Fibroblast of lung (primary cell): ENCODE results near the gene ITGAE. TPM values are rescaled to one million over a fixed set of nuclear protein-coding genes. Genes with fewer than 3 reads are reported as not detected.

Experiments
- DNase-seq, 2 donors: peaks; one replicate each; pipeline versions ENCODE4 v3.0.0 to v3.0.0-alpha.2; 2010; ENCODE audit warnings: low read depth in 2 of 2
- H2AFZ ChIP-seq: 2 replicates; pipeline ENCODE4 v1.5.1; 2012; ENCODE audit warnings: low read length, control low read depth, inconsistent platforms
- H3K27ac ChIP-seq: 2 replicates; pipeline ENCODE4 v1.5.1; 2011; ENCODE audit warnings: low read length, control low read depth; ENCODE audit not compliant: insufficient read depth
- H3K27me3 ChIP-seq: 2 replicates; pipeline ENCODE4 v1.5.1; 2011; ENCODE audit warnings: mild to moderate bottlenecking, low read length; ENCODE audit not compliant: control insufficient read depth, insufficient read depth
- H3K36me3 ChIP-seq: 2 replicates; pipeline ENCODE4 v1.5.1; 2011; ENCODE audit warnings: low read length; ENCODE audit not compliant: control insufficient read depth, insufficient read depth
- H3K4me1 ChIP-seq: 2 replicates; pipeline ENCODE4 v1.5.1; 2011; ENCODE audit warnings: low read length; ENCODE audit not compliant: control insufficient read depth, insufficient read depth; ENCODE audit errors: extremely low read depth
- H3K4me2 ChIP-seq: 2 replicates; pipeline ENCODE4 v1.5.1; 2011; ENCODE audit warnings: low read length, control low read depth; ENCODE audit not compliant: insufficient read depth; ENCODE audit errors: extremely low read depth
- H3K4me3 ChIP-seq, 4 experiments: fragments of 200-600 bp in 1 of 4; sonication (generic) in 1 of 4; replicated peaks in 1 of 4; 2 replicates each; pipeline ENCODE4 v1.5.1; 2011 to 2016; ENCODE audit warnings: low read length in 4 of 4, low read depth in 3 of 4, mild to moderate bottlenecking in 3 of 4, control low read depth in 2 of 4, inconsistent platforms in 1 of 4, mixed read lengths in 1 of 4; ENCODE audit not compliant: insufficient read depth in 1 of 4; ENCODE audit errors: control extremely low read depth in 1 of 4
- H3K79me2 ChIP-seq: 2 replicates; pipeline ENCODE4 v1.5.1; 2012; ENCODE audit warnings: mild to moderate bottlenecking, low read length, inconsistent platforms; ENCODE audit not compliant: control insufficient read depth, insufficient read depth
- H3K9ac ChIP-seq: 2 replicates; pipeline ENCODE4 v1.5.1; 2011; ENCODE audit warnings: mild to moderate bottlenecking, low read length, control low read depth; ENCODE audit not compliant: insufficient read depth
- H3K9me3 ChIP-seq: 2 replicates; pipeline ENCODE4 v1.5.1; 2012; ENCODE audit warnings: low read depth, low read length; ENCODE audit not compliant: control insufficient read depth, insufficient read depth
- H4K20me1 ChIP-seq: 2 replicates; pipeline ENCODE4 v1.5.1; 2011; ENCODE audit warnings: low read length; ENCODE audit not compliant: control insufficient read depth, insufficient read depth; ENCODE audit errors: extremely low read depth
- CTCF ChIP-seq, 2 donors: IDR thresholded peaks in 1 of 2; conservative IDR thresholded peaks in 1 of 2; 1 replicate in 1 of 2; 2 replicates in 1 of 2; pipeline ENCODE4 v1.5.1; 2011 to 2012; ENCODE audit warnings: low read length in 2 of 2, control low read depth in 1 of 2, inconsistent platforms in 1 of 2, low read depth in 1 of 2, mild to moderate bottlenecking in 1 of 2
- EZH2 ChIP-seq: IDR thresholded peaks from 2 replicates; pipeline ENCODE4 v1.5.1; 2012; ENCODE audit warnings: low read length, control low read depth, mild to moderate bottlenecking; ENCODE audit errors: missing control alignments
- polyA plus RNA-seq, 2 donors: library from polyadenylated mRNA; depleted of rRNA in 1 of 2; stranded (reverse) in 1 of 2; unstranded in 1 of 2; fragments of >200 nt; gene quantifications; 2 replicates each; pipeline ENCODE4 v1.2.1, GENCODE V29; 2011 to 2012; ENCODE audit warnings: missing spikeins in 1 of 2
- total RNA-seq: library from RNA; depleted of rRNA; stranded (reverse); fragments of >200 nt; gene quantifications from 2 replicates; pipeline ENCODE4 v1.2.1, GENCODE V29; 2014

Gene ITGAE
- total and polyA plus RNA-seq, 2 donors (not counting 1 experiment from before 2014, with no cell fraction given): 29.7 to 72.5 TPM

GRCh38 chr17:3809135-3809534 is 8.1 kb upstream of the ITGAE start:
- Histone ChIP-seq H3K36me3 (peaks cover 9% of the 10 kb centered on the region), H3K9me3 (no peaks in the 10 kb centered on the region), H3K4me1 (no peaks in the 10 kb centered on the region), H4K20me1 (no peaks in the 10 kb centered on the region), H3K27me3 (no peaks in the 10 kb centered on the region), H3K9ac (no peak overlapping the region), H3K79me2 (no peaks in the 10 kb centered on the region), H3K4me3 (no peak overlapping the region), H3K4me2 (no peak overlapping the region), H2AFZ (no peak overlapping the region), H3K27ac (no peak overlapping the region)
- TF ChIP-seq CTCF (conservative IDR thresholded peaks at IDR 0.05 in 1 of 2, IDR thresholded peaks at IDR 0.05 in 1 of 2; ENCODE audit: low read depth in 1 of 2, low read length in 2 of 2) (no peak), EZH2 (no peak)
- no peak for DNase-seq

GRCh38 chr17:3808701-3809100 is 7.7 kb upstream of the ITGAE start:
- H3K79me2 ChIP-seq: no peaks in the 10 kb centered on the region
- H3K4me2 ChIP-seq: no peak overlapping the region
- H2AFZ ChIP-seq: no peak overlapping the region
- DNase-seq: peak in 1 of 2 donors; percentile 82
- H3K4me3 ChIP-seq: no peak overlapping the region
- TF ChIP-seq EZH2: no peak
- TF ChIP-seq CTCF (conservative IDR thresholded peaks at IDR 0.05 in 1 of 2, IDR thresholded peaks at IDR 0.05 in 1 of 2; ENCODE audit: low read depth in 1 of 2, low read length in 2 of 2): no peak
- H3K27me3 ChIP-seq: no peaks in the 10 kb centered on the region
- no peak overlapping the region for H3K27ac ChIP-seq
- H3K9ac ChIP-seq: no peak overlapping the region
- H3K4me1 ChIP-seq: no peaks in the 10 kb centered on the region
- no peaks in the 10 kb centered on the region for H4K20me1 ChIP-seq
- peaks cover 7% of the 10 kb centered on the region for H3K36me3 ChIP-seq
- H3K9me3 ChIP-seq: no peaks in the 10 kb centered on the region

GRCh38 chr17:3805581-3805980 is 4.6 kb upstream of the ITGAE start:
- H3K4me1 ChIP-seq: peaks cover 6% of the 10 kb centered on the region
- TF ChIP-seq EZH2 (no peak), CTCF (conservative IDR thresholded peaks at IDR 0.05 in 1 of 2, IDR thresholded peaks at IDR 0.05 in 1 of 2; ENCODE audit: low read depth in 1 of 2, low read length in 2 of 2) (no peak)
- H3K27me3 ChIP-seq: no peaks in the 10 kb centered on the region
- H3K4me2 ChIP-seq: no peak overlapping the region
- no peak overlapping the region for H3K27ac ChIP-seq
- no peak for DNase-seq
- no peaks in the 10 kb centered on the region for H3K36me3 ChIP-seq
- H3K4me3 ChIP-seq: no peak overlapping the region
- H2AFZ ChIP-seq: no peak overlapping the region
- H4K20me1 ChIP-seq: no peaks in the 10 kb centered on the region
- H3K9me3 ChIP-seq: no peaks in the 10 kb centered on the region
- no peaks in the 10 kb centered on the region for H3K79me2 ChIP-seq
- no peak overlapping the region for H3K9ac ChIP-seq
